GM12865 (cell line): ENCODE measurements around the gene CD47.

Source experiments
- DNase-seq: peaks from one replicate; pipeline ENCODE4 v3.0.0; 2010; ENCODE audit warnings: low read depth
- H3K4me3 ChIP-seq: 2 replicates; pipeline ENCODE4 v1.5.1; 2011; ENCODE audit warnings: mild to moderate bottlenecking, low read depth, low read length, control low read depth
- CTCF ChIP-seq: IDR thresholded peaks from 2 replicates; pipeline ENCODE4 v1.5.1; 2011; ENCODE audit warnings: low read length, control low read depth, low read depth, inconsistent platforms; ENCODE audit not compliant: insufficient read depth; ENCODE audit errors: missing control alignments

The CD47 gene

GRCh38 chr3:108042300-108042699 lies 48.5 kb downstream of the CD47 start:
- DNase-seq = no peak
- no peak overlapping the region for H3K4me3 ChIP-seq
- TF ChIP-seq CTCF = no peak

GRCh38 chr3:108041253-108041652 lies 49.6 kb downstream of the CD47 start:
- no peak for DNase-seq
- no peak for TF ChIP-seq CTCF

GRCh38 chr3:108037770-108038169 lies 53.1 kb downstream of the CD47 start:
- no peak for DNase-seq
- no peak for TF ChIP-seq CTCF
- no peak overlapping the region for H3K4me3 ChIP-seq

More at GRCh38 chr3:108041253-108041652, 49.6 kb downstream of the CD47 start:
- H3K4me3 ChIP-seq = no peak overlapping the region

- no peak for TF ChIP-seq CTCF
- peak; percentile 21 for DNase-seq
- H3K4me3 ChIP-seq = no peak overlapping the region
These were observed 53.7 kb downstream of the CD47 start for GRCh38 chr3:108036984-108037741.

GRCh38 chr3:108036401-108036800 lies 54.4 kb downstream of the CD47 start:
- H3K4me3 ChIP-seq = no peak overlapping the region
- DNase-seq = no peak
- TF ChIP-seq CTCF = no peak

- TF ChIP-seq CTCF = no peak
- DNase-seq = no peak
- H3K4me3 ChIP-seq = no peak overlapping the region
These were observed 55.1 kb downstream of the CD47 start for GRCh38 chr3:108035751-108036150.

GRCh38 chr3:108031895-108032294 lies 58.9 kb downstream of the CD47 start:
- H3K4me3 ChIP-seq = no peak overlapping the region
- no peak for TF ChIP-seq CTCF
- no peak for DNase-seq
